DMS114 treated with DMSO at 0.1 percent for 48 hours (cell line): Measurements from ENCODE around the gene CYP27B1.
"Not testable (repeated sequence)": the region's sequence is repeated elsewhere in the genome, so short reads cannot be mapped to it uniquely, and the experiment has no call there.

Source experiments
- DNase-seq: peaks from one replicate; lab custom pipeline; 2025; ENCODE audit not compliant: unreplicated experiment; lab: John Stamatoyannopoulos, UW

Gene CYP27B1

GRCh38 chr12:57723630-57723962 is 43.3 kb downstream of the CYP27B1 start:
- no peak for DNase-seq

GRCh38 chr12:57722716-57723629 is 43.9 kb downstream of the CYP27B1 start:
- no peak for DNase-seq

- not testable (repeated sequence) for DNase-seq
These were observed 44.9 kb downstream of the CYP27B1 start for GRCh38 chr12:57721846-57722608.

- DNase-seq, result no peak
These were observed 46.0 kb downstream of the CYP27B1 start for GRCh38 chr12:57720606-57721595.

- no peak for DNase-seq
These were observed 46.9 kb downstream of the CYP27B1 start for GRCh38 chr12:57719777-57720605.

GRCh38 chr12:57718641-57719528 is 48.0 kb downstream of the CYP27B1 start:
- DNase-seq, result no peak

- DNase-seq, result no peak
These were observed 48.8 kb downstream of the CYP27B1 start for GRCh38 chr12:57717846-57718640.

- DNase-seq, result no peak
These were observed 49.7 kb downstream of the CYP27B1 start for GRCh38 chr12:57717131-57717530.

GRCh38 chr12:57716305-57716704 is 50.6 kb downstream of the CYP27B1 start:
- DNase-seq, result no peak

GRCh38 chr12:57715786-57716185 is 51.1 kb downstream of the CYP27B1 start:
- no peak for DNase-seq

GRCh38 chr12:57715036-57715748 is 51.7 kb downstream of the CYP27B1 start:
- not testable (repeated sequence) for DNase-seq

GRCh38 chr12:57713209-57713608 is 53.7 kb downstream of the CYP27B1 start:
- DNase-seq, result no peak

- no peak for DNase-seq
These were observed 54.2 kb downstream of the CYP27B1 start for GRCh38 chr12:57712701-57713100.
